NCI-H2171 treated with DMSO at 0.1 percent for 48 hours (cell line): ENCODE results near the gene COQ3.

Experiments
- DNase-seq: peaks from one replicate; lab custom pipeline; 2025; lab: John Stamatoyannopoulos, UW

Gene COQ3, protein sequence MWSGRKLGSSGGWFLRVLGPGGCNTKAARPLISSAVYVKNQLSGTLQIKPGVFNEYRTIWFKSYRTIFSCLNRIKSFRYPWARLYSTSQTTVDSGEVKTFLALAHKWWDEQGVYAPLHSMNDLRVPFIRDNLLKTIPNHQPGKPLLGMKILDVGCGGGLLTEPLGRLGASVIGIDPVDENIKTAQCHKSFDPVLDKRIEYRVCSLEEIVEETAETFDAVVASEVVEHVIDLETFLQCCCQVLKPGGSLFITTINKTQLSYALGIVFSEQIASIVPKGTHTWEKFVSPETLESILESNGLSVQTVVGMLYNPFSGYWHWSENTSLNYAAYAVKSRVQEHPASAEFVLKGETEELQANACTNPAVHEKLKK

DNA sequence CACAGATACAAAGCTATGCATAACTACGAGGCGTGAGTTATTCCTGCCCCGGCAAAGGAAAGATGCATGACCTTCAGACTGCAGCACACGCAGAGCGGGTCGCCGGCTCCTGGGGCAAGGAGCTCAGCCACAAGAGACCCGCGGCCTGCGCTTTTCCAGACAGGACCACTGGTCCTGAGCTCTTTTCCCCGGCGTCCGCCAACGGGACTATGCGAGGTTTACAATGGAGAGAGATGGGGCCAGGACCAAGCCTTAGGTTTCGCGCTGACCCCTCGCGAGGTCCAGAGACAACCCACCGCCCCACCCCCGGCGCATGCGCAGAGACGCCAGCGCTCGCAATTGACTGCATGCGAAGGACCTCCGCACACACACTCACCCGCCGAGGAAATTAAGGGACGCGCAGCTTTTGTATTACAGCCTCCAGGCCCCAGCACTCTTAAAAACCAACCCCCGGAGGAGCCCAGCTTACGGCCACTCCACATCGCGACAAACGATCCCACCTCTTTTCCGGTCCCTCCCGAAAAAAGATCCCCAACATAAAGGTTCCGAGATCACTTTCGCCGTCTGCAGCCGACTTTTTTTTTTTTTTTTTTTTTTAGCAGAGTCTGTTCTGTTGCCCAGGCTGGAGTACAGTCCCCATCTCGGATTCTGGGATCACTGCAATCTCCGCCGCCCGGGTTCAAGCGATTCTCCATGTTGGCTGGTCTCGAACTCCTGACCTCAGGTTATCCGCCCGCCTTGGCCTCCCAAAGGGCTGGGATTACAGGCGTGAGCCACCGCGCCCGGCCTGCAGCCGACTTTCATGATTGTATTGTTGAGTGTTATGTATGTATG, at the start of gene COQ3:
Gene COQ3, minus strand, starts transcription at position 498 of the 834 bp plus-strand sequence. Its CDS starts 16 bp downstream, at position 482.
- peak; percentile 88 for DNase-seq

DNA sequence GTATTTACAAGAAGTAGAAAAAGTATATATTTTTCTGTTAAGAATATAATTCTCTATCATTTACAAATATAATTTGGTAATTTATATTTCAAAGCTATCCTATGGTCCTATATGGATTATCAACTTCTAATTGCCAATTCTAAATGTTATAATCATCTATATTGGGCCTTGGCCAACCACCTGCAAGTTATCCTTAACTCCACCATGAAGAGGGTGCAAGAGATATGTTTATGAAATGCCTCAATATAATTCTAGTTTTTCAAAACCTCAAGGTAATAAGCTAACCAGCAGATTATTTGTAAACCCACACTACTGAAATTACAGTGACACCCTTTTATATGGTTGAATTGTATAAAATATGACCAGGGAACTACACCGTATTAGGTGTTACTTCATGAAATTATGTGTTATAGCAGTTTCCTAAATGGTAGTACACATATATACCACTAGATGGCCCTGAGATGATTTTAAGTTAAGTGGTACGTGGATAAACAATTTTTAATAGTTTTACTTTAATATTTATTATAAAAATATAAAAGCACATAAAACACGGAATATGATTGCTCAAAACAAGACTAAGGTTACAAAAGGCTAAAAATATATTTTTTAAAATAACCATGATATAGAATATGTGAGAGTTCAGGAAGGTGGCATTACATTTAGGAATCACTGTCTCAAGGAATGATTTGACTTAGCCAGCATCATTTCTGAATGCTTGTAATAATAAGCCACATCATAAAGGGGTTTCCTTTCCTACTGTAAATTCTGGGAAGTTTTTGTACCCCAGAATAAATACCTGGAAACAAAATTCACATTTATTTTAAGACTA, 40.9 kb upstream of the COQ3 start:
- DNase-seq = peak; percentile 34

DNA sequence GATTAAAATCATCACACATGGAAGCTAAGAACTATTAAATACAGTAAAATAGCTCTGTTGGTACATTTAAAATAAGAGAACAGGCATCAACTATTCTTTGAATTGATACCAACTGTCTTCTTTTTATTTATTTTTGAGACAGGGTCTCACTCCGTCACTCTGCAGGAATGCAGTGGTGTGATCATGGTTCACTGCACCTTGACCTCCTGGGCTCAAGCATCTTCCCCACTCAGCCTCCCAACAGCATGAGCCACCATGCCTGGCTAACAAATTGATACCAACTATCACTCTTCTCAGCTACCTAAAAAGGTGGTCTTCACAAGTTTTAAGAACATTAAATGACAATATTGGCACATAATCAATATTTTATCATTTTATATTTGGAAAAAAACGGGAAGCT, 38.9 kb upstream of the COQ3 start:
- no peak for DNase-seq

DNA sequence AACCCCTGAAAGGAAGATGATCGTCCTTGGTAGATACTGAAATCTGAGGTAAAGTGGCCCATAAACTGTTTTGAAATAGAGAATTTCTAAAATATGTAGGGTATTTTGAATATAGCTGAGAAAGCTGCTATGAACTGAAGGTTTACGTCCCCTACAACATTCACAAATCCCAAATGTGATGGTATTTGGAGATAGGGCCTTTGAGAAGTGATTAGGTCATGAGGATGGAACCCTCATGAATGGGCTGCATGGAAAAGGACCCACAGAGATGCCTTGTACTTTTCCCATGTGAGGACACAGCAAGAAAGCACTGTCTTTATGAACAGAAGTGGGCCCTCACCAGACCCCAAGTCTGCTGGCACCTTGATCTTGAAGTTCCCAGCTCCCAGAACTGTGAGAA, 37.9 kb upstream of the COQ3 start:
- DNase-seq = no peak

DNA sequence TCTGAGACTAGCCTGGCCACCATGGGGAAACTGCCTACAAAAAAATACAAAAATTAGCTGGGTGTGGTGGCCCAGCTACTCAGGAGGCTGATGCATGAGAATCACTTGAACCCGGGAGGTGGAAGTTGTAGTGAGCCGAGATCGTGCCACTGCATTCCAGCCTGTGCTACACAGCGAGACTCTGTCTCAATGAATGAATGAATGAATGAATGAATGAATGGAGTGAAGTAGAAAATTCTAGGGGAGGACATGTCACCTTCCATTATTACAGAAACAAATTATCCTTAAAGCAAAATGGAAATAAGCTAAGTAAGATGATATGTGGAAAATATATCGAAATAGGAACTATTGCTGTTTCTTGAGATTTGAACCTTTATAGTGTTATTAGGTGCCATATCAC, 34.0 kb upstream of the COQ3 start:
- no peak for DNase-seq

DNA sequence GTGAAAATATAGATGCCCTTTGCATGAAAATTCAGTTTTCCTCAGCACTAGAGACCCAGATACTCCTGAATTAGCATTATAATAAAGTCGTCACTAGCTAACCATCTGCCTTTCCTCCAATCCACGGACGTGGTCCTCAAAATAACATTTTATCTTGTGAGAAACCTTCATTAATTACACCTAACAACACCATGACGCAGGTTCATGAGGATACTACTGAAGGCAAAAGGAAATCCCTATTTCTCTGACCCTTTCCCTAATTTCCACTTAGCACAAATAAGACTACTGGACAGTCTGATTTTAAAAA, 32.4 kb upstream of the COQ3 start:
- no peak for DNase-seq

DNA sequence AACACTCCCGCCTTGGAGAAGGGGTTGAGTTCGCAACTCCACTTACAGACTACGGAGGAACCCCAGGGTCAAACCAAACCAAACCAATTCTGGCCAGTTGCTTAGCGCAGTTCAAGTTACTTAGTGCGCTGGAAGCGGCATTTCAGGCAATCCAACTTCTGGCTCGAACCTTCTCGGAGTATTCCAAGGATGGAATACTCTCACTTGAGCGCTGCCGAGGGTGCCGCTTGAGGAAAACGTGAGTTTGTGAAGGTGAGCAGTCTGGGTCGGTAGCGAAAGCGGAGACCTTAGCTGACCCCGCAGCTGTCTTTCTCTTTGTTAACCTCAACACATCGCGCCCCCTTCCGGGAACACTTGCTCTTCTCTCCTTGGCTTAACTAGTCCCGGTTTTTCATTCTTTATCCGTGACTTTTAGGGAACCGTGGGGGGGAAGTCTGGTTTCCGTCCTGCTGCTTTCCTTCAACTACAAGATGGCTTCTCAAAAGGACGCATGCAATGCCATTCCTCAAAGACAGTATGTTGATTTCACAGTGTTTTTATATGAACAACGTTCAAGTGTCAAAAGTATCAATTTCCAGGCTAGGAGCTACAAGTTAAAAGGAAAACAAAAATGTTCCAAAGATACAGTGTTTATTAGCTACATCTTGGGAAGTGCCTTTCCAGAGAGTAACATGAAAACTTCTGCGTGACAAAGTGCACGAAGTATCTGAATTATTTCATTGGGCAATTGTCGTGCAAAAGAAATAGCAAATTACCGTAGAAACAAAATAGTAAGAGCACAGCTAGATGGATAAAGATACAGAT, 31.9 kb upstream of the COQ3 start:
- DNase-seq = peak; percentile 91

DNA sequence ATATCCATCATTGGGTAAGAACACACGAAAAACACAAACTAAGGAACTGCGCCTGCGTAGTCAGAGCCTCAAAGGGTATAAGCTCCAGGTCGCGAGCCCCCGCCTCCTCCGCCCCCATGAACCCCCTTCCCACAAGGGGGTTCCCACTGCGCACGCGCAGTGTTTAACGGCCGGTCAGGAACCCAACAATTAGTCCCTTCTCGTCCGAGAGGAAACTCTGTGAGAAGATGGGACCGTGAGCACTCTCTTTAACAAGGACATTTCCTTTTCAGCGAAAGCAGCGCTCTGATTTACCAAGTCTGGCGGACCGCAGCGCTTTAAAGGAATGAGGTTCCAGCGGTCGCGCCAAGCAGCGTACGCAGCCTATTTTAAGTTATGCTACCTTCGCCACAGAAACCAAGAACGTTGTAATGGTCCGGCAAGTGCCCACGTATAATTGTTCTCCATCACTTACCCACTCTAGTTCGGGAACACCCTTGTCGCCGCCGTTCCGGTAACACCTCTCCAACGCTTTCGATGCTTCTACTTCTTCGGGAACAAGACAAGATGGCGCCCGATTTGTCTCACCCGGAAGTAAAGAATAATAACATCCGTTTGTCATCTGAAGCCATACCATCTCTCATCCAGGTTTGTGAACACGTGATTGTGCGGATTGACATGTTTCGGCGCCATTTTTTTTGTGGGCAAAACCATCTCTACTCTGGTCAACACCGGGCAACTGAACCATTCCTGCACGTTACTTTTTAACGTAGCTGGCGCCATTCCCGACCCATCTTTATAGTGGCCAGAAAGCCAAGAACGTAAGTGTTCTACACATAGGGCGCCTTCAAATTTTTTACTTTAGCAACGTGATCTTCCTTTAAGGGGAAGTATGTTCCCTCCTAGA, 31.0 kb upstream of the COQ3 start, which contains the start of gene PNISR:
Gene PNISR, minus strand, starts transcription at position 548 of the 886 bp plus-strand sequence. CDS start 10,649 bp downstream, outside the sequence.
- DNase-seq = peak; percentile 98

DNA sequence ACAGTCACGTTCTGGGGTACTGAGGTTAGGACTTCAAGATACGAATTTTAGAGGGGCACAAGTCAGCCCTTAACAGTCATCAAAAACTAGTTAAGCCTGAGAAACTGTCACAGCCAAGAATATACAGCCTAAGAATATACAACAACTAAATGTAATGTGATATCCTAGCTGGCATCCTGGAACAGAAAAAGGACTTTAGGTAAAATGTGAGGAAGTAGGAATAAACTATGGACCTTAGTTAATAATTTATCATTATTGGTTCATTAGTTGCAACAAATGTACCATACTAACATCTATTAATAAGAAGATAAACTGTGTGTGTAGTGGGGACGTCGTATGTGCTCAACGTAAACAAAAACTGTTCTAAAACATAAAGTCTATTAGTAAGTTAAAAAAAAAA, 30.0 kb upstream of the COQ3 start:
- DNase-seq = no peak

DNA sequence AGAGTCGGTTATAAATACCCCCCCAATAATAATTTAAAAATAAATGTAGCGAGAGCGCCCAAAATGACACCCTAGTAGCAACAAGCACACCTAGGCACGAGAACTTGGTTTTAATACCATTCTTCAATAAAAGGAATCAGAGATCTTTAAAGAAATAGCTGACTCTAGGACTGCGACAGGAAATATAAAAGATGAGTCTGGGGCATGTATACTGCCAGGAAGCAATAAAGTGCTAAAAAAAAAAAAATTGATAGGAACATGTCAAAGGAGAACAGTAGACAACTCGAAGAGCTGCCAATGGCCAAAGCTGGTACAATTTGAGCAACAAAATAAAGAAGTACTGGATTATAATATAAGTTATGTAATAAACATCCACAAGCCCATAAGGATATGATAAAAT, 28.9 kb upstream of the COQ3 start:
- no peak for DNase-seq

DNA sequence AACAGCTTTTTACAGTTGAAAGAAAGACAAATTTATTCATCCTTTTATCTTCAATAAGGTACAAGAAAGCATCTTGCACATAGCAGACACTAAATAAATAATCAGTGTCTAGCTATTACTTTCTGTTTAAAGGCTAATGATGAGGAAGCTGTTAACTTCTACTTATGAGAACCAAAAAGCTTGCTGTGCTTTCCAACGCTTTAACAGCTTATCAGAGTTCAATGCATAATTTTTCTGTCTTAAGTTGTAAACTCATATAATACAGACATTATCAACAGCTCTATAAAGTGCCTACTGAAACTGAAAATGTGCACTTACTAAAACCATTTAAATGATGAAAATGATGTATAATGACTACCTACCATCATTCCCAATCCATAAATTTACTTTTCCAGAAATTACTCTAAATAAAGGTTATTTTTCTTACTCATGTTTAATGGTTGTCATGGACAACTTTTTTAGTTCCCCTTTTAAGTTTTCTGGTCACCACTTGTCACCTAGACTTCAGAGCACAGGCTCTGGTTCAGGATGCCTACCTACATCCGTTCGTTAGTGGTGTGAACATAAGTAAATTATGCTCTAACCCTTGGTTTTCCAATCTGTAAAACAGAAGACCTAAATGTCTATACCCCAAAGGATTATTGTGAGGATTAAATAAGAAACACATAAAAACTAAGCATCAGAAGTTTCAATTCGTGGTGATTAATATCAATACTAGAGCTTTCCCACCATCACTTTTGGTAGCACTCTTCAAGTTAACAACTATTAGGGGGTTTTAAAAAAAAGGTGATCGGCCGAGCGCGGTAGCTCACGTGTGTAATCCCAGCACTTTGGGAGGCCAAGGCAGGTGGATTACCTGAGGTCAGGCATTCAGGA, 23.1 kb upstream of the COQ3 start:
- no peak for DNase-seq

DNA sequence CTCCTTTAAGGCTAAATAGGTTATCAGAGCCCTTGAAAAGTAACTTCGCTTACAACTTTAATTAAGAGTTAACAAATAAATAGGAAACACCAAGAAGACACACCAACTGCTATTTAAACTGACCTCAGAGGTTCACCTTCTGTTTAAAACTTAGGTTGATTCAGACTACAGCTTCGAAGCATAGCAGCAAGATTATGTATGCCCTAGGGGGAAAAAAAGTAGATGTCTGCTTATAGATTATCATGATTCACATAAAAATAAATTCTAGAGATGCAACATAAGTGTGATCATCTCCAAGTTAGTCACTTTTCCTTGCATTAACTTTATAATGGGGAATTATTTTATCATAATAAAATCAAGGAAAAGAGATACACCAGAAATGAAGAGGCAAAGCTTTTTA, 22.2 kb upstream of the COQ3 start:
- DNase-seq = no peak

DNA sequence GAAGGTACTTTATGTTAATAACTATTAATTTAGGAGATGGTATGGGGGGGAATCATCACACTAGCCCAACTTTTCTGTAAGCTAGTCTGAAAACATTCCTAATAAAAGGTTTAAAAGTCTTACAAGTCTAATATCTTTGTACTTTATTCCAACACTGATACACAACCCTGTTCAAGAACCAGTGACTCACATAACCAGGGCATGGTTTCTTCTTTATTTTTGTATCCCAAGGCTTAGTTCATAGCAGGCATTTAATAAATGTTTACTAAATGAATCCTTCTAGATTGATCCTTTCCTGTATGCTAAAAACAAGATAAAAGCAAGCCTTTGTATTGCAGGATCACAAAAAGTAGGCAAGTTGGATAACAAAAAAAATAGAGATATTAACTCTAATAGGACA, 21.5 kb upstream of the COQ3 start:
- no peak for DNase-seq

DNA sequence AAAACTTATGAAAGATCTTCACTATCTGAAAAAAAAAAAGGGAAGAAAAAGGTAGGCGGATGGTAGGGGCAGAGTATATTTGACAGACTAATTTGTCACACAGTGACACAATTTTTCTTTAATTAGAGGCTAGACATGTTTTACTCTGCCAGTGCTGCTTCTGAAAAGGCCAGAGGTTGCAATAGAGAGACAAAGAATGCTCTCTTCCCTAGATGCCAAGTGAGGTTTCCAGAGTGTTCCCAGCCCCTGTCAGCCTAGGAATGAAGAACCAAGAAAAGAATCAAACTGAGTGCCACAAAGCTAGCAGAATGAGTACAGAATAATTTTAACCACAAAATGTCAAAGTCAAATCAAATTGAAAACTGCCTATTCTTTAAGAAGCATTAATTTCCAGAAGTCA, 18.1 kb upstream of the COQ3 start:
- DNase-seq = no peak

DNA sequence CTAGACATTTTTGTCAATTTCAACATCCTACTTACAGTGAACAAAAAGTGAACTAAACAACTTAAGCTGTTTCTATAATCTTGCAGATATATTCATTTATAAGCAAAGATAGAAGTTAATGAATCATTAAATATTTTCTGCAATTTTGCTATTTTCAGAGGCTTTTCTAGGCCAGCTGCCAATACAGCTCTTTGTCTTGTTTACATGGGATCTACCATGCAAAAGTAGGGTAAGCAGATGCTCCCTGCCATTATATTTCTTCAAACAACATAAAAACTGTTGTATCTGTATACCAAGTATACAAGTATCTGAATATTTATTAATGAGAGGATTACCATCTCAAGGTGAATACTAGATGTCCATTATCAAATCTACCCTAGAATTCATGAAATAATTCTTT, 15.7 kb upstream of the COQ3 start:
- no peak for DNase-seq

DNA sequence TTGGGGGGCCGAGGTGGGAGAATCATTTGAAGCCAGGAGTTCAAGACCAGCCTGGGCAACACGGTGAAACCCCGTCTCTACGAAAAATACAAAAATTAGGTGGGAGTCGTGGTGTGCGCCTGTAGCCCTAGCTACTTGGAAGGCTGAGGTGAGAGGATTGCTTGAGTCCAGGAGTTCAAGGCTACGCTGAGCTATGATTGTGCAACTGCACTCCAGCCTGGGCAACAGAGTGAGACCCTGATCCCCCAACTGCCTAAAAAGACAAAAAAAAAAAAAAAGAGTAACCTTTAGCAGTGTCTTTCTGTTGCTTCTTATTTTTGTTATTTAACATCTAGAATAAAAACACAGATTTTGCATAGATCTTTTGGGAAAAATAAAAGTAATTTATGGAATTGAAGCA, 13.1 kb upstream of the COQ3 start:
- no peak for DNase-seq

DNA sequence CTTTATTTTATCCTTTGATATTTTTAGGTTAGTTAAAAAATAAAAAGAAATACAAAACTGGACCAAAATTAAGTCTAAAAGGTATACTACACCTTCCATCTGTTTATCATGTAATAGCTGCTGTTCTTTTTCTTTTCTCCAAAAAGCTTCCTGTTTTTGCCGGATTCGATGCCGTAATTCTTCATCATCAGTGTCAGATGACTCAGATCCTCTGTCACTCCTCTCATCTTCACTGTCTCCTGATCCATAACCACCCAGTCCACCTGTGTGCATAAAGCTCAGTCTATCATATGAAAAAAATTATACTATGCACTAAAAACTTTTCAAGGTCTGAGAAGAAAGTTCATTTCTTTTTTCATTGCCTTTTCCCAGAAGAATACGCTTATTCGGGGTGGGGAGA, 8.5 kb upstream of the COQ3 start:
- no peak for DNase-seq

DNA sequence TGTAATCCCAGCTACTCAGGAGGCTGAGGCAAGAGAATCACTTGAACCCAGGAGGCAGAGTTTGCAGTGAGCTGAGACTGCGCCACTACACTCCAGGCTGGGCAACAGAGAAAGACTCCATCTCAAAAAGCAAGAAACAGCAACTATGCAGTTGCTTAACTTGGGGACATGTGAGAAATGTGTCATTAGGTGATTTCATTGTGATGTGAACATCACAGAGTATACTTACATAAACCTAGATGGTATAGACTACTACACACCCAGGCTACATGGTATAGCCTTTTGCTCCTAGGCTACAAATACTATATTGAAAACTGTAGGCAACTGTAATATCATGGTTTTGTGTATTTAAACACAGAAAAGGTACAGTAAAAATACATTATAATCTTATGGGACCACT, 3.3 kb upstream of the COQ3 start:
- no peak for DNase-seq

DNA sequence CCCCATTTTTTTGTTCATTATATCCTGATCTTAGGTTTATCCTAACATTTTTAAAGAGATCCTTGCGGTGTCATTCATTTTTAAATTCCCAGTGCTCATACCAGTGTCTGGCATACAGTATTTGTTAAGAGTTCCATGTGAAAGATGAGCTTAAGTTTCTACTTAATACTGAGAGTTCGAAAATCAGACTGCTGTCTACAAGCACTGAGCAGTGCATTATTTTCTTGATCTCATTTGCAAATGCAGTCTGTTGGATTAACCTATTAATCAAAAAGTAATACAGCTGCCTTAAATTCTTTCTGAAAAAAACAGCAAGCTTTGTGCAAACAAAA, 663 bp downstream of the COQ3 start:
- peak; percentile 22 for DNase-seq

DNA sequence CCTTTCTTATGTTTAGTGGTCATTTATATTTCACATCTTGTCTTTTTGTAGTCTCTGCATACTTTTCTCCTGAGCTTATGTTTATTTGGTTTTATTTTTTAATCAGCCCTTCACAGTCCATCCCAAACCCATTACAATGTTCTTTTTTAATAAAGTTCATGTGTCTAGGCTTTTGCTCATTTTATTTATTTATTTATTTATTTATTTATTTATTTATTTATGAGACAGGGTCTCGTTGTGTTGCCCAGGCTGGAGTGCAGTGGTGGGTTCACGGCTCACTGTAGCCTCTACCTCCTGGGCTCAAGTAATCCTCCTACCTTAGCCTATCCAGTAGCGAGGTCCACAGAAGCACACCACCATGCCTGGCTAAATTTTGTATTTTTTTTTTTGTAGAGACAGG, 3.1 kb downstream of the COQ3 start:
- DNase-seq = no peak
